Activated CD8-positive, alpha-beta memory T cell treated with anti-CD3 and anti-CD28 coated beads for 4 hours (primary cell): ENCODE measurements around the gene PDLIM7.

ENCODE experiments used
- DNase-seq, 2 donors: peaks; one replicate each; pipeline ENCODE4 v3.0.0-alpha.2; 2020; ENCODE audit warnings: low read depth in 2 of 2

PDLIM7 gene

GRCh38 chr5:177507596-177508220 is 10.3 kb upstream of the PDLIM7 start:
- no peak for DNase-seq

- DNase-seq = no peak
These were observed 9.8 kb upstream of the PDLIM7 start for GRCh38 chr5:177507165-177507564.

- DNase-seq = no peak
These were observed 7.7 kb upstream of the PDLIM7 start for GRCh38 chr5:177505075-177505474.

- no peak for DNase-seq
These were observed 7.0 kb upstream of the PDLIM7 start for GRCh38 chr5:177504086-177505056.

GRCh38 chr5:177503351-177504085 is 6.1 kb upstream of the PDLIM7 start:
- DNase-seq = no peak

- no peak for DNase-seq
These were observed 5.5 kb upstream of the PDLIM7 start for GRCh38 chr5:177502886-177503285.

- no peak for DNase-seq
These were observed 4.7 kb upstream of the PDLIM7 start for GRCh38 chr5:177501874-177502678.

- peak; percentile 69 to 77 for DNase-seq
These were observed 3.5 kb upstream of the PDLIM7 start for GRCh38 chr5:177500685-177501522.

- no peak for DNase-seq
These were observed 2.4 kb upstream of the PDLIM7 start for GRCh38 chr5:177499842-177500241.

- no peak for DNase-seq
These were observed 796 bp upstream of the PDLIM7 start for GRCh38 chr5:177498013-177498787.

- no peak for DNase-seq
These were observed 595 bp downstream of the PDLIM7 start for GRCh38 chr5:177496727-177497291.

GRCh38 chr5:177496070-177496726 is 1.2 kb downstream of the PDLIM7 start:
- no peak for DNase-seq

- no peak for DNase-seq
These were observed 2.0 kb downstream of the PDLIM7 start for GRCh38 chr5:177495243-177496060.

- DNase-seq = no peak
These were observed 2.8 kb downstream of the PDLIM7 start for GRCh38 chr5:177494346-177495195.

- no peak for DNase-seq
These were observed 3.5 kb downstream of the PDLIM7 start for GRCh38 chr5:177493795-177494345.

- DNase-seq = no peak
These were observed 4.6 kb downstream of the PDLIM7 start for GRCh38 chr5:177492841-177493240.
